GM18858 (cell line): ENCODE measurements around the gene S100A3.

Source experiments
- ATAC-seq: cut with Tn5 transposase; IDR thresholded peaks from one replicate; pipeline ENCODE4 v1.9.1; 2021; ENCODE audit not compliant: unreplicated experiment

Gene S100A3

DNA sequence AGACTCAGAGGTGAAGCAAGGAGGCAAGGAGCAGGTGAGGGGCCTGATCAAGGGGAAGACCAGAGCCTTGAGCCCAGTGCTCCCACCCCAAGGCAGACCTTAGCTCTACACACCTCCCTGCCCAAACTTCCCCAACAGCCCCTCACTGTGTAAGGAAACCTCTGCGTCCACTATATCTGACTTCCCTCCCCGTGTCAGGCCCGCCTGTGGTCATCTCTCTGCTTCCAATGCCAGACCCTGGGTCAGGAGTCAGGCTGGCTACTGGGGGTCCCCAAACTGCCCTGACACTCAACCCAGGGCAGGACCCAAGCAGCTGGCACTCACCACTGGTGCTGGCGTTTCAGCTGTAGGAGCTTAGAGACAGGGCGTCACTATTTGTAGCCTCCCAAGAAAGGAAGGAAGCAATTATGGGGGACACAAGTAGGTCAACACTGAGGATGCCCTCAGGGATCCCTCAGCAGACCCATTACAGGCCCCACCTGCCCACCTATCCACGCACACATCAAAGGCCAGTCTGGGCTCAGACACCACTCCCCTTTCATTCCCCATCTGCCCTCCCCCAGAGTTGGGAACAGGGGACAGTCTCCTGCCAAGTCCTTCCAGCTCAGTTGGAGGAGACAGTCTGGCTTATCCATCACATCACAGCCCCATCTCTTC lies 811 bp upstream of the S100A3 start:
- ATAC-seq: no peak

DNA sequence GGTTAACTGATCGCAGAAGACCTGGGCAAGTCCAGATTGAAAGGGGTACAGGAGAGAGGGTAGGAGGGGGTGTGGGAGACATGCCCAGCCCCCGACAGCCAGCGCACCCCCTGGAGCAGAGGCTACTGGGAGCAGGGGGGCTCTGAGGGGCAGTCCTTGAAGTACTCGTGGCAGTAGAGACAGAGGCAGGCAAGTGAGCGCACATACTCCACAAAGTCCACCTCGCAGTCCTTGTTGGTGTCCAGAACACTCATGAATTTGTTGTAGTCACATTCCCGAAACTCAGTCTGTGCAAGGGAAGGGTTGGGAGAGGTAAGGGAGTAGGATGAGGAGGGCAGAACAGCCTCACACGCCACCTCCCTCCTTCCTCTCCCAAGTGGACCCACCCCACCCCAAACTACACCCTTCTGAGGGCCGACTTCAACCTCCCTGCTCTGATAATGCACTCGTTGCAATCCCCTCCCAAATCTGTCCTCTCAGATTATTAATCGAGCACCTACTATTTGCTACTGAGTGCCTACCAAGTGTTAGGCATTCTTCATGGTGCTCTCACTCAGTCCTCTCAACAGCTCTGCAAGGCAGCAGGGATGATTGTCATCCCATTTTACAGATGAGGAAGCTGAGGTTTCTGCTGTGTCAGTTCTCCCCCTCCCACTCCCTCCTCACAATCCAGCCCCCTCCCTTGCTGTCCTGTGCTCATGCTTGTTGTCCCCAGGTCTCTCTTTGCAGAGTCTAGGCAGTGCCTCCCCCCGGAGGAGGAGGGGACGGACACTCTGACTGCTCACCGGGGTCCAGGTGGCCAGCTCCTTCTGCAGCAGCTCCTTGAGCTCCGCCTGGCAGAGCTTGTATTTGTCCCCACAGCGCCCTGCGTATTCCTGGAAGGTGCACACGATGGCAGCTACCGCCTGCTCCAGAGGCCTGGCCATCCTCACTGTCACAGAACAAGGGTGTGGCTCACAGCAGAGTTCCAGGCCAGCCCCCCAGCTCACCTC lies 1.2 kb downstream of the S100A3 start:
- ATAC-seq: no peak

DNA sequence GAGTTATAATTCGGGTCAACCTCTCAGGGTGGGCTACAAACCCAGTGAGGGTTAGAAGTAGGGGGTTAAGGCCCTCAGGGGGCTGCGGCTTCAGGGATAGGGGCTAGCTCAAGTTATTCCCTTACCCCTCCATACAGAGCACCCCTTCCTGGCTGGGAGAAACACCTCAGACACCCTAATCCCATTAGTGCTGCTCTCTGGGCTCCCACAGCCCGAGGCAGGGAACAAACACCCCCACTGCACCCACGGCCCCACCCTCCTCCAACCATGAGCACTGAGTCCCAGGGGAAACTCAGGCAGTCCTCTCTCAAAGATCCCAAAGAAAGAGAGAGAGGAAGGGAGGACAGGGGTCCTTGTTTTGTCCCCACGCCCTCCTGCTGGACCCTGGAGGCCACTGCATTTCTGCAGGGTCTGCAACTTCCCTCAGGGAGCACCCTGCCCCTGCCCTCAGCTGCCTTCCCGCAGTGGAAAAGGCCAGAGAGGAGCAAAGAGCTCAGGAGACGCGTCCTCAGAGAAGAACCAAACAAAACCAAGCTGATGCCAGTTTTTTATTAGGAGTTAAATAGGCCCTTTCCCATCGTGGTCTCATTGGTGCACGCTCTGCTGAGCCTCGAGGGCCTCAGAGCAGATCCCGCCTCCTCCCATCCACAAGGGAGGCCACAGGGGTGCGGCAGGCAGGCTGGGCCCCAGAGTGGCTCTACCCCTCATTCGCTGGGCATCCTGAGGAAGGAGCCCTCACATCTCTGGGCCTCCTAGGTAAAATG lies 2.1 kb downstream of the S100A3 start:
- ATAC-seq: no peak

GRCh38 chr1:153546371-153546770 lies 2.7 kb downstream of the S100A3 start:
- no peak for ATAC-seq

DNA sequence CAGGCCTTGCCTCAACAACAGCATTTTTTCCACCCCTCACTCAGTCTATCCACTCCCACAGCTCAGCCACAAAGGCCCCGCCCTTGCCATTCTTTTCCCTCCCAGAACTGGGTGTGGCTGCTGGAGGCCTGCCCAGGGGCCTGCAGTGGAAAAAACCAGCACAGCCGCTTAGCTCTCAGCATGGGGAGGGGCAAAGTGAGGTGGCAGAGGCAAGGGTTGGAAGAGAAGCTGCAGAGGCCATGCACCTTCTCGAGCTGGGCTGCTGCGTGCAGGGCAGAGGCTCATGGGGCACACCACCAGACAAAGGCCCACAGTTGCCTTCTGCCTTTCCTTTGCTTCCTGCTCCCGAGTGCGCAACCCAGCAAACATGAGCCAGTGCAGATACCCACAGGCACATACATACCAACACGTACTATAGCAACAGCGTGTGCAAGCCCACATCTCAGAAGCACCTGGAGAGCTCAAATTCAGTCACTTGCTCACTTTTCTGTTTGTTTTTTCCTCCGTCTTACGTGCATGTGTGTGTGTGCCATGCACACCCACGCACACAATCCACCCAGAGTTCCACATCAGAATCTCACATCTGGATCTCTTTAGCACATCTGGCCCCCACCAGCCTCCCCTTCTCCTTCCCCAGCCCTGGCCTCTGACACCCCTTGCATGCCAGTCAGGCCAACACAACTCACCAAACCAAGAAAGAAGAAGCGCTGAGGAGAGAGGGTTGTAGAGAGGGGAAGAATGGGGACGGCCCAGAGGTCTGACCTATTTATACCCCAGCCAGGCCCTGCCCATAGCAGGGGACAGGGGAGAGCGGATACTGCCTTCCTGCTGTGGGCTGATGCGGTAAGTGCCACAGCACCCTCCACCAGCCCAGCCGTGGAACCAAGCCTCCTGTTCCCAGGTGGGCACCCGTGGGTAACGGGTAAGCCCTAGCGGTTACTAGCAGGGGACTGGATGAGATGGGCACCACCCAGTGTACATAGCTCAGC lies 3.7 kb downstream of the S100A3 start, which contains the start of gene S100A4:
Gene S100A4, minus strand, starts transcription at position 740 of the 989 bp plus-strand sequence. CDS start 1,012 bp downstream, outside the sequence.
- no peak for ATAC-seq

- ATAC-seq: no peak
Observed at GRCh38 chr1:153544453-153545066, 4.5 kb downstream of the S100A3 start.

- ATAC-seq: no peak
Observed at GRCh38 chr1:153543736-153544135, 5.3 kb downstream of the S100A3 start.

GRCh38 chr1:153542956-153543711 lies 5.9 kb downstream of the S100A3 start:
- ATAC-seq: no peak

GRCh38 chr1:153541641-153542590 lies 7.1 kb downstream of the S100A3 start:
- ATAC-seq: no peak

DNA sequence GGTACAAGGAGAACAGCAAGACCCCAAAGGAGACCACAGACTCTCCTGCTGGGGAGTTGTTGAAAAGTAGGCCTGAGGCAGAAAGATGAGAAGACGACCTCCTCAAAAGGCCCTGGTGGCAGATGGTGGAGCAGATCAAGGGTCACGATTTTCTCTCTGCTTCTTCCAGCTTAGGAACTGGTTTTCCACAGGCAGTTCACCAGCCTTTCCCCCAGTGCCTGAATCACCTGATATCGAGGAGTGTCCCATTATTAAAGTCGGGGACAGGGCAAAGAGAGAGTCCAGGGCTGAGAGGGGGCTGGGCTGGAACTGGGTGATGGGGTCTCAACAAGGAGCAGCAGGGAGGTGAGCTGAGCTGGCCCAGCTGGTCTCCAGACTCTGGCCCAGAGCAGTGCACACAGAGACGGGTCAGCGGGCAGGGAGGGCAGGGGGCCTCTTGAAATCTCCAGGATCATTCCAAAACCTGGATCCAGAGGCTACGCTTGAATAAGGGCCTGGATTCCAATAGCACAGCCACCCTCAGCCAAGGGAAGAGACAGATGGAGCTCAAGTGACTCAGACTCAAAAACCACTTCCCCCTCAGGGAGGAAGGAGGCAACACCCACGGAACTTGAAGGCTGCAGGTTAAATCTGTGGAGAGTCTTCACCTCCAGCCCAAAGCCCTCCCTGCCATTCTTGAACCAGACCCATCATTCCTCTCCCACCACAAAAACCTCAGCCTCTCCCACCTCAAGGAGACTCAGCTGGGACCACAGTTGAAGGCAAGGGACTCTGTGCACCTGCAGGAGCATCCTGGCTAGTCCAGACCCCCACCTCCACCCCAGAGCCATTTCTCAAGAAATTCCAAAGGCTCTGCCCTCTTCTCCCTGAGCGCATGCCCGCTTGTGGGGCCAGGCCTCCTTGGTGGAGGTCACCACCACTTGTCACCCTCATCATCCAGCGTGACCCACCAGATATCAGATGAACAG lies 8.4 kb downstream of the S100A3 start, which contains the start of gene S100A5:
Gene S100A5, minus strand, starts transcription at position 541 of the 968 bp plus-strand sequence. CDS start 743 bp downstream, outside the sequence.
- ATAC-seq: no peak

DNA sequence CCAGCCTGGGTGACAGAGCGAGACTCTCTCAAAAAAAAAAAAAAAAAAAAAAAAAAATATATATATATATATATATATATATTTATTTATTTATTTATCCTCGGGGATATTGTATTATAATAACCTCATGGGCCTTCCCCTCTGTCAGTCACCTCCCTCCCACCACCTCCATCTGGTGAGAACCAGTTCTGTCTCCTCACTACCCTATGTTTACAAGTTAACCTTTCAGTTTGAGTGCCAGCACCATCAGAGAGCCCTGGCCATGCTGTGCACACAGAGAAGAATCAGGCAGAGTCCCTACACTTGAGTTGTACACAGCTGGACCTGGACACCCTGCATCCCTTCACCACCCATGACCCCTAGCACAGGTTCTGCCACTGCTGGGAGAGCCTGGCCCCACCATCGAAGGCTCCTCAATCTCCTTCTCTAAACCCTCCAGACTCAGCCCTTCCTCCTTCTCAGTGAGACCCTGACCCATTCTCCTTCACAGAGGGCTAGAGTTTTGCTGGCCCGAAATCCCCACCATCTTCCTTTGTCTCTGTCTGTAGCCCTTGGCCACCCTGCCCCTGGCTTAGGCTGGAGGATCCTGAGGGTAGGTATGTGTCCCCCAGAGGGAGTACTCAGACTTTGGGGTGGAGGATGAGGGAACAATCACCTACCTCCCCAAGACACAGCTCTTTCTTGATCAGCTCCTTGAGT lies 9.5 kb downstream of the S100A3 start:
- ATAC-seq: no peak

GRCh38 chr1:153538315-153538821 lies 10.7 kb downstream of the S100A3 start:
- no peak for ATAC-seq

- ATAC-seq: no peak
Observed at GRCh38 chr1:153537376-153537730, 11.7 kb downstream of the S100A3 start.

DNA sequence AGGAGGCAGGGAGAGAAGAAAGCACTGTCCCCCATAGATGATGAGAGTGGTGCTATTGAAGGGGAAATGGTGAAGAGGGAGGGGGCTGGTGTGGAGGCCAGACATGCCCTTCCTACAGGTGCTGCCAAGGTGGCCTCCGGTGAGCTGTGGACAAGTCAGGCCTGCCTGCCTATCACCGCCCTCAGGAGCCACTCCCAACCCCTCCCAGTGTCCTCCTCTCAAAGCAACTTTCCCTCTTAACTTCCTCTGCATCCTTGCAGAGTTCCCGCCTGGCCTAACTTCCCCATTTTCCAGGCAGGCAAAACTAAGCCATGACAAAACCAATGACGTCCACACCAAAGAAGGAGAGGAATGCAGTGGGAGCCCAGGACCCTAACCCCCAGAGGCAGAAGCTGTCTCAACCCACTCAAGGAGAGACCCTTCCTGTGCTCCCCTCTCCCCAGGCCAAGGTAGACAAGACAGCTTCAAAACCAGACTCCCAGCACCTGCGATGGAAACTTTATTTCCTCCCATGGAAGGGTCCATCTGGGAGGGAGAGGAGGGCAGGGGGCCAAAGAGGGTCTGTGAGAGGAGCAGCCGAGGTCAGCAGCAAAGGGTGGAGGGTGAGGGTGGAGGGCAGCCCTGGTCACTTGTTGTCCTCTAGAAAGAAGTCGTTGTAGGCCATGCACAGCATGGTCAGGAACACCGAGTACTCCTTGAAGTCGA lies 12.2 kb downstream of the S100A3 start:
- ATAC-seq: no peak

- ATAC-seq: no peak
Observed at GRCh38 chr1:153536012-153536670, 12.9 kb downstream of the S100A3 start.
